Mesodermal cell (in vitro differentiated cells): Measurements from ENCODE around the gene BICD1.

ENCODE experiments used
- H3K27ac ChIP-seq: 2 replicates; pipeline ENCODE4 v1.7.0; 2013; ENCODE audit warnings: mild to moderate bottlenecking, low read depth, low read length, moderate library complexity; ENCODE audit not compliant: severe bottlenecking
- H3K36me3 ChIP-seq: 2 replicates; pipeline ENCODE4 v1.7.1; 2013; ENCODE audit warnings: mild to moderate bottlenecking, low read length, moderate library complexity; ENCODE audit not compliant: control insufficient read depth, insufficient read depth
- H3K4me1 ChIP-seq: one replicate; pipeline ENCODE4 v1.7.1; 2013; ENCODE audit warnings: mild to moderate bottlenecking, low read length; ENCODE audit not compliant: insufficient read depth, control insufficient read depth, poor library complexity, severe bottlenecking
- H3K4me3 ChIP-seq: 2 replicates; pipeline ENCODE4 v1.7.0; 2013; ENCODE audit warnings: low read length, control low read depth, mild to moderate bottlenecking; ENCODE audit not compliant: insufficient read depth, poor library complexity, severe bottlenecking; ENCODE audit errors: extremely low read depth
- H3K9me3 ChIP-seq: 2 replicates; pipeline ENCODE4 v1.7.1; 2013; ENCODE audit warnings: mild to moderate bottlenecking, low read length, moderate library complexity; ENCODE audit not compliant: control insufficient read depth
- WGBS, 2 experiments: methylation state at CpG; one replicate each; pipeline ENCODE4 v1.1.5; 2013; ENCODE audit warnings: missing lambda C conversion rate in 2 of 2; ENCODE audit not compliant: insufficient coverage in 2 of 2; 5-methylcytosine and 5-hydroxymethylcytosine counted together

BICD1 gene

DNA sequence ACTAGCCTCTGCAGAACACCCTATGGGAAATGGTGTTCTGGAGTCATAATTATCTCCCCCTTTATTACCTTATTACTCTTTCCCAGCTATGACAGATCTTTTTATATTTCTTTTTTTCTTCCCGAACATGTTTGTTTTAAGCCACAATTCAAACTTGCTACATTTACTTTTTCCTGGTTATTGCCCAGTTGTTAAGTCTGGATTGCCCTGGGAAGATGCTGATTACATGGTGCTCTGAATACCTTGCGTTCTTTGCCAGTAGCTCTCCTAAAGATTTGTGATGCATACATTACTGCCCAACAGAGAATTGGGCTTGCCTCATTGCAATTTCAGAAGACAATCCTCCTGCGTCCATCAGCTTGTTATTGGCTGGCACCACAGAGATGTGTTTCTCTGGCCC, 174.5 kb downstream of the BICD1 start:
- H3K4me1 ChIP-seq = no peaks in the 10 kb centered on the region
- H3K36me3 ChIP-seq = no peaks in the 10 kb centered on the region
- 100% methylated on average over 1 of the region's 3 CpGs; no CpG with 5 or more reads in 1 of the 2 experiments for WGBS, 2 experiments
- no peak overlapping the region for H3K27ac ChIP-seq
- H3K9me3 ChIP-seq = no peaks in the 10 kb centered on the region
- H3K4me3 ChIP-seq = no peak overlapping the region

DNA sequence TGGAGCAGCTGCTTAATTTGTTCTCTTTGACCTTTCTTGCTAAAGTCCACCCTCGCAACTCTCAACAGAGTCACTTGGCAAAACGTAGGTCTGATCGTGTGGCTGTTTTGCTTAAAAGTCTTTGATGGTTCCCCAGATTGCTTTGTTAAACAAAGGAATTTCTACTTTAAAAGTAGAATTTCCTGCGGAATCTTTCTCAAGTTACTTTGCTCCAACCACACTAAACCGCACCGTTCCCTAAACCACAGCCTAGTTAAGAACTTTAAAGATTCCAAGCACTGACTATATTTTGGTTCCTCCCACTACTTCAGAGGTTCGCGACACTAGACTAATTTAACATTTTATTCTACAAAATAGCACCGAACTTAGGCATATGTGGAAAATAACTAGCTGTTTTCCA, 177.9 kb downstream of the BICD1 start:
- Histone ChIP-seq H3K4me1 (no peaks in the 10 kb centered on the region), H3K4me3 (no peak overlapping the region), H3K9me3 (no peaks in the 10 kb centered on the region), H3K36me3 (no peaks in the 10 kb centered on the region), H3K27ac (peak overlapping the region; percentile 13)
- WGBS, 2 experiments = 90 to 91% methylated on average over 4 to 7 of the region's 9 CpGs

DNA sequence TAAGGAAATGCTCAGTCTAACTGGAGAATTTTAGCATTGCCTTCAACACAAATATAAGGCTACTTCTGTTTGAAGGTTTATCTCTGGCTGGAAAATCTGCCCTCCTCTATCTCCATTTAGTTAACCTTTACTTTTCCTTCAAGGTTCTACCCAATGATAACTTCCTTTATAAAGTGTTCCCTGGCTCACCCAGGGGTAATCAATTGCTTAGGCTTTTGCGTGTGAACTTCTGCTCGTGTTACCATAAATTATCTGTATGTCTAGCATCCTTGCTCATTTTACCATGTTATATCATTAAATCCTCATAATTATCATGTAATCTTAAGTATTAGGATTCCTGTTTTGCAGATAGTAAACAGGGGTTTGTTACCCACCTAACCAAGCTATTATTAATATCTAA, 178.4 kb downstream of the BICD1 start:
- WGBS, 2 experiments = no CpG with 5 or more reads among the region's 2 CpGs
- Histone ChIP-seq H3K36me3 (no peaks in the 10 kb centered on the region), H3K27ac (no peak overlapping the region), H3K9me3 (no peaks in the 10 kb centered on the region), H3K4me1 (no peaks in the 10 kb centered on the region), H3K4me3 (no peak overlapping the region)

DNA sequence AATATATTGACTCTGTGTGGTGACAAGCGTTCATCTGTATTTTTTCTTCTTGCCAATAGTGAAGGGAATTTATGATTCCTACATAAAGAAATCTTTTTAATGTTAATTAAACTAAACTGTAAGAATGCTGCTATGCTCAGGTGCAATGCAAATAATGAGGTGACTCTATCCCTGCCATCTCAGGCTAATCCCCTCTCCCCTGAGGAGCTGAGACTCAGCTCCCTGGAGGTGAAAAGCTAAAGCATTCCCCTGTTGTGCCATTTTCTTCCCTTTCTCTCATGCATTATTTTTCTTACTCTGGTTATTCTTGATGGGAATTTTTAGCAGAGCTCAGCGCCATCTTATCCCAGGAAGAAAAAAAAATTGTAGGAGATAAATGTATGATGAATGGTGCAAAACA, 178.8 kb downstream of the BICD1 start:
- no peaks in the 10 kb centered on the region for H3K36me3 ChIP-seq
- no peak overlapping the region for H3K27ac ChIP-seq
- WGBS, 2 experiments = no CpG with 5 or more reads among the region's 2 CpGs
- peaks cover 4% of the 10 kb centered on the region for H3K4me1 ChIP-seq
- H3K4me3 ChIP-seq = no peak overlapping the region
- H3K9me3 ChIP-seq = no peaks in the 10 kb centered on the region

DNA sequence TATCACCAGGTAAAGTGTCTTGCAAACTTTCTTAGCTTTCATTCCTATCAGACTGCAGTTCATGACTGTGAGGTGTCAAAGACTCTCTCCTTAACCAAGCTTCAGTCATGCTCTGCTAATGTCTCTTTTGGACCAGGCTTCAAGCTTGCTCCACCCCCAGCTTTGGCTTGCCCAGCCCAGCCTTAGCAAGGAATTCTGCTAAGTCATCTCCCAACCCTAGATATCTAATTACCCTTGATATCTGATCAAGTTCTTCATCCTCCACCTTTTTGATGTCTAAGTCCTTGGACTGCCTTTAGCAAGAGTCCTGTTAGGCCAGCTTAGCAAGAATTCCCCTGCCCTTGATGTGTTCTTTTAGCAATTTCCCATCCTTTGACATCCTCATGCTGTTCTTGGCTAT, 183.8 kb downstream of the BICD1 start:
- H3K36me3 ChIP-seq = peaks cover 3% of the 10 kb centered on the region
- H3K4me3 ChIP-seq = no peak overlapping the region
- no peak overlapping the region for H3K27ac ChIP-seq
- H3K4me1 ChIP-seq = peaks cover 4% of the 10 kb centered on the region
- H3K9me3 ChIP-seq = no peaks in the 10 kb centered on the region

DNA sequence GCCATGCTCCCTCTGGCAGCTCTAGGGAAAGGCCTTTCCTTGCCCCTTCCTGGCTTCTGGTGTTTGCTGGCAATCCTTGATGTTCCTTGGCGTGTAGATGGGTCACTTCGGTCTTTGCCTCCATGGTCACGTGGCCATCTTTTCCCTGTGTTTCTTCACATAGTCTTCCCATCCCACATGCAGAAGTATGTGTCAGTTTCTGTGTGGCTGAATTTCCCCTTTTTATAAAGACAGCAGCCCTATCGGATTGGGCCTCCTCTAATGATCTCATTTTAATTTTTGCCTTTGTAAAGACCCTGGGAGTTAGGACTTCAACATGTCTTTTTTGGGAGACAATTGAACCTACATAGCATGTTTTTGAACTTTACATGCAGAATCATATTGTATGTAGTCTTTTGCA, 185.5 kb downstream of the BICD1 start:
- 88 to 100% methylated on average over 1 to 4 of the region's 4 CpGs for WGBS, 2 experiments
- Histone ChIP-seq H3K4me1 (peaks cover 4% of the 10 kb centered on the region), H3K36me3 (peaks cover 3% of the 10 kb centered on the region), H3K4me3 (no peak overlapping the region), H3K9me3 (no peaks in the 10 kb centered on the region), H3K27ac (no peak overlapping the region)

DNA sequence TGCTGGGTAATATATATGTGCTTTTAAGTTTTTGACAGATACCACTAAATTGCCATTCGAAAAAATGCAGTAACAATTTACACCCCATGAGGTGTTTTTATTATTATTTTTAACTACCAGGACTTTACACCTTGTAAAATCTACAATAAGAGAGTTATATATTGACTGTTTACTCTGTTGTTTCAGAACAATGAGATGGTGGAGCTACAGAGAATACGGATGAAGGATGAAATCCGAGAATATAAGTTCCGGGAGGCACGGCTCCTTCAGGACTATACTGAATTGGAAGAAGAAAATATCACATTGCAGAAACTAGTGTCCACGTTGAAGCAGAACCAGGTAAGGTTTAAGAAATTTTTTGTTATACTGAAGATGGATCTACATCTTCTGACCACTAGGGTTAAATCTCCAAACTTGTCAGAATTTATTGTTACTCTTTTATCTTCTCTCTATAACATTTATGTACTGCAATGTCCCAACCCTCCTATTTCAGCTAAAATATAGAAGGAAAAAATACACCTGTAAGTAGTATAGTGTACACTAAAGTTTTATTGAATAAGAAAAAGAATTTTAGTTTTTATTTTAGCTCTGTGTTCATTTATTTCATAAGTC, 187.3 kb downstream of the BICD1 start:
- Histone ChIP-seq H3K4me3 (no peak overlapping the region), H3K9me3 (no peaks in the 10 kb centered on the region), H3K27ac (no peak overlapping the region), H3K4me1 (peaks cover 4% of the 10 kb centered on the region), H3K36me3 (peaks cover 3% of the 10 kb centered on the region)
- WGBS, 2 experiments = 87 to 96% methylated on average over 4 to 5 of the region's 6 CpGs

DNA sequence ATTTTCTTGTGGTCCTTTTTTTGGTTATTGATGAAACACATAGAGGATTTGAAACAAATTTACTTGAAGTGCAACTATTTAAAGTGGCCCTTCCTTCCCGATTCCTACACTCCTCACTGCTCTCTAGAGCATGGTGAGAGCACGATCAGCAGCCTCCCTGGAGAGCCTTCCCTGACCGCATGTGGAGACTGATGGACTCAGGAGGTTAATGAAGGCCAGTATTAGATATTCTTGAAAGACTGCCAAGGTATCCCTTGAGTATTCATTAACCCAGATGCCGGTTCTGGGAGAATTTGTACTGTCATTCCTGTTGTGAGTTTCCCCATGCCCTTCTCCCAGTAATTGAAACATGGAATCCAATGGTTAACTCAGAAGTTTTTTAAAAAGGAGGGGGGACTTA, 189.9 kb downstream of the BICD1 start:
- 84 to 100% methylated on average over 1 to 4 of the region's 4 CpGs for WGBS, 2 experiments
- H3K4me3 ChIP-seq = no peak overlapping the region

DNA sequence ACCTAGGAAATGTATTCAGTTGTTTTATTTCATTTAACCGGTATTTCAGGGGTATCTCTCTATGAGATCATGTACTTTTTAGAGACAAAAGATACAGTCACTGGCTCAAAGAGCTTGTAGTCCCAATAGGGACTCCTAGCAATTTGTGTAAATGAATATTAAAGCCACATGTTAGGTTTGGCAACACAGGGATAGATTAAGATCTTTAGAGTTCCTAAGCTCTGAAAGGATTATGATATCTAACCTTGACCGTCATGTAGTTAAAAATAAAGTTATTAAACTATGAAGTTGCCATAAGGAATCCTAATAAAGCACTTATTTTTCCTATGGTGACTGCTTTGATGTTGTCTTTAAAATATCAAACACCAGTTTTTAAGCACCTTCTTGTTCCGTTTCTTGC, 192.3 kb downstream of the BICD1 start:
- Histone ChIP-seq H3K36me3 (peaks cover 10% of the 10 kb centered on the region), H3K27ac (no peak overlapping the region), H3K4me3 (no peak overlapping the region), H3K9me3 (no peaks in the 10 kb centered on the region), H3K4me1 (no peaks in the 10 kb centered on the region)
- WGBS, 2 experiments = 100% methylated on average over 1 of the region's 3 CpGs; no CpG with 5 or more reads in 1 of the 2 experiments

More for the DNA sequence above, 189.9 kb downstream of the BICD1 start:
- no peaks in the 10 kb centered on the region for H3K9me3 ChIP-seq
- peaks cover 3% of the 10 kb centered on the region for H3K36me3 ChIP-seq
- H3K4me1 ChIP-seq = no peaks in the 10 kb centered on the region
- H3K27ac ChIP-seq = no peak overlapping the region

DNA sequence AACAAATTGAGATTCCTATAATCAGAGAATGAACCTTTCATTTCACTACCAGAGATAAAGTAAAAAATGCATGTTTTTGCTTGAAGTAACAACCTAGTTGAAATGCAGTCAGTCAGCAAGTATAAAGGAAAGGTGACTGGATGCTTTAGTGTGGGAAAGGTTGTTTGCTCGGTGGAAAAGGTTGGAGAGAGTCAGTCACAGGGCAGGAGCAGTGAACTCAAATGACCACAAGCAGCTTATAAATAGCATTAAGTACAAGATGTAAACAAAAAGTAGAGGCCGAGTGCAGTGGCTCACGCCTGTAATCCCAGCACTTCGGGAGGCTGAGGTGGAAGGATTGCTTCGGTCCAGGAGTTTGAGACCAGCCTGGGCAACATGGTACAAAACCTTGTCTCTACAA, 194.6 kb downstream of the BICD1 start:
- Histone ChIP-seq H3K9me3 (no peaks in the 10 kb centered on the region), H3K27ac (no peak overlapping the region), H3K4me3 (no peak overlapping the region), H3K4me1 (no peaks in the 10 kb centered on the region), H3K36me3 (peaks cover 18% of the 10 kb centered on the region)
- 88 to 95% methylated on average over 4 to 5 of the region's 5 CpGs for WGBS, 2 experiments

DNA sequence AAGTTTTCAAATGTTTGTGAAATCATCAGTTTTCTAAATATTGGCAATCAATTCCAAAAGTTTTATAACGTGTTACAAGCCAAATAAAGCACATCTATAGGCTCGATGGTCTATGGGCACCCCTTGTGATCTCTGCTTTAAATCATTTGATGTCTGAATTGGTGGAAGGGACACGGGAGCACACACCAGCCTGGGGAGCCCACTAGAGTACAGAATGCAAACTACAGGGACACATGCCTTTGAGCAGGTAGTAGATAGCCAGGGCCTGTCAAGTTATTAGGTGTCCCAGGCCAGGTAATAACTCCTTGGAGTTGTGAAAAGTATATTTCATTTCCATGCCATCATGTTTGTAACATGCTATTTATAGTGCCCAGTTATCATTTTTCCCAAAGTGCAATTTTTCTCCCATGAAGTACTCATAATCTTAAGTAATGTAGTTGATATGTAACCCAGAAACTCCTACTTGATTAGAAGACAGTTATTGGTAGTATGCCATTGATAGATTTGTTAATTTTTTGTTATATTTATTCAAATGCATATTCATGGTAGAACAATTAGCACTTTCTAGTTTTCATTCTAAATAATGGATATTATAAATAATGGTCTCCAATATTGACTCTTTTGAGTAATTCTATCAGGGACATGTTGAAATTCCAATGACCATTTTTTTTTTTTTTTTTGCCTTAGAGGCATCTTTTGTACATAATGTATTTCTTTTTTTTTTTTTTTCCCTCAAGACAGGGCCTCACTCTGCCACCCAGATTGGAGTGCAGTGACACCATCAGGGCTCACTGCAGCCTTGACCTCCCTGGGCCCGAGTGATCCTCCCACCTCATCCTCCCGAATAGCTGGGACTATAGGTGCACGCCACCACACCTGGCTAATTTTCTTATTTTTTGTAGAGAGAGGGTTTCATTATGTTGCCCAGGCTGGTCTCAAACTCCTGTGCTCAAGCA, 195.8 kb downstream of the BICD1 start:
- Histone ChIP-seq H3K36me3 (peaks cover 21% of the 10 kb centered on the region), H3K4me3 (no peak overlapping the region), H3K9me3 (no peaks in the 10 kb centered on the region), H3K27ac (no peak overlapping the region), H3K4me1 (no peaks in the 10 kb centered on the region)
- WGBS, 2 experiments = 77% methylated on average over 3 of the region's 6 CpGs; no CpG with 5 or more reads in 1 of the 2 experiments
